GM19467 (cell line): ENCODE results near the gene NRDC.

ENCODE experiments used
- ATAC-seq: cut with Tn5 transposase; IDR thresholded peaks from one replicate; pipeline ENCODE4 v1.9.1; 2021; ENCODE audit warnings: mild to moderate bottlenecking, moderate library complexity; ENCODE audit not compliant: unreplicated experiment

NRDC gene

GRCh38 chr1:51878616-51879336 lies at the start of gene NRDC:
Gene NRDC (minus strand): TSS chr1:51878727. CDS start chr1:51878615, 112 bp downstream.
- peak; percentile 95 for ATAC-seq

GRCh38 chr1:51927029-51927428 lies 48.5 kb upstream of the NRDC start:
- no peak for ATAC-seq

GRCh38 chr1:51926171-51926812 lies 47.8 kb upstream of the NRDC start:
- ATAC-seq = no peak

GRCh38 chr1:51924455-51924854 lies 45.9 kb upstream of the NRDC start:
- no peak for ATAC-seq

GRCh38 chr1:51922040-51922439 lies 43.5 kb upstream of the NRDC start:
- ATAC-seq = no peak

GRCh38 chr1:51920130-51920529 lies 41.6 kb upstream of the NRDC start:
- no peak for ATAC-seq

- ATAC-seq = no peak
Measured at GRCh38 chr1:51919684-51920083, 41.2 kb upstream of the NRDC start.

GRCh38 chr1:51916587-51917405 lies 38.3 kb upstream of the NRDC start:
- no peak for ATAC-seq

GRCh38 chr1:51915951-51916350 lies 37.4 kb upstream of the NRDC start:
- no peak for ATAC-seq

GRCh38 chr1:51912881-51913280 lies 34.4 kb upstream of the NRDC start:
- no peak for ATAC-seq

GRCh38 chr1:51910221-51911000 lies 31.9 kb upstream of the NRDC start:
- ATAC-seq = no peak

GRCh38 chr1:51908499-51908898 lies 30.0 kb upstream of the NRDC start:
- ATAC-seq = no peak

GRCh38 chr1:51907079-51907702 lies 28.7 kb upstream of the NRDC start:
- ATAC-seq = no peak

- ATAC-seq = no peak
Measured at GRCh38 chr1:51906306-51907078, 28.0 kb upstream of the NRDC start.

GRCh38 chr1:51902456-51902855 lies 23.9 kb upstream of the NRDC start:
- ATAC-seq = no peak

GRCh38 chr1:51901151-51901550 lies 22.6 kb upstream of the NRDC start:
- no peak for ATAC-seq

- no peak for ATAC-seq
Measured at GRCh38 chr1:51899022-51899421, 20.5 kb upstream of the NRDC start.

- ATAC-seq = no peak
Measured at GRCh38 chr1:51898090-51898734, 19.7 kb upstream of the NRDC start.

- no peak for ATAC-seq
Measured at GRCh38 chr1:51897699-51898031, 19.1 kb upstream of the NRDC start.
